Right cardiac atrium (tissue), 5 donors: Measurements from ENCODE around the gene OR10G6. TPM values are rescaled to one million over a fixed set of nuclear protein-coding genes. Genes with fewer than 3 reads are reported as not detected.
"Not testable (repeated sequence)": the region's sequence is repeated elsewhere in the genome, so short reads cannot be mapped to it uniquely, and the experiment has no call there.

ENCODE experiments used
- ATAC-seq, 2 donors: fragments of 200-7000 bp; cut with Tn5 transposase; one replicate each; pipeline versions ENCODE4 v1.8.0 to v1.9.1; 2020; ENCODE audit warnings: moderate library complexity in 2 of 2, mild to moderate bottlenecking in 1 of 2
- DNase-seq, 3 donors: peaks; one replicate each; pipeline ENCODE4 v3.0.0-alpha.2; 2020
- H3K27ac ChIP-seq: one replicate; pipeline ENCODE4 v1.5.1; 2013; ENCODE audit warnings: mild to moderate bottlenecking, low read length, control low read depth, moderate library complexity
- H3K27me3 ChIP-seq: one replicate; pipeline ENCODE4 v1.6.1; 2013; ENCODE audit not compliant: control insufficient read depth, insufficient read depth
- H3K4me1 ChIP-seq: one replicate; pipeline ENCODE4 v1.6.1; 2013; ENCODE audit warnings: low read length; ENCODE audit not compliant: control insufficient read depth, insufficient read depth
- H3K4me3 ChIP-seq: one replicate; pipeline ENCODE4 v1.5.1; 2013; ENCODE audit warnings: low read length, control low read depth
- H3K9me3 ChIP-seq: one replicate; pipeline ENCODE4 v1.6.1; 2013; ENCODE audit warnings: low read length; ENCODE audit not compliant: control insufficient read depth
- WGBS: extraction: QIAGEN DNeasy Blood & Tissue Kit; methylation state at CpG from one replicate; pipeline ENCODE4 v1.1.7; 2013; 5-methylcytosine and 5-hydroxymethylcytosine counted together
- intact Hi-C, 4 donors: fragments of 100-400 bp; cut with DNase I; formaldehyde crosslinking; loops; one replicate each; pipeline versions ENCODE4 v1.11.0 to v1.14.0; 2022 to 2023
- long read RNA-seq, 4 donors: library from polyadenylated mRNA; unstranded; transcript quantifications; one replicate each; pipeline ENCODE4 v2.0.0, GENCODE V29; 2020 to 2021
- polyA plus RNA-seq: library from polyadenylated mRNA; stranded (reverse); fragments of 200-250 nt; gene quantifications from one replicate; pipeline ENCODE4 v1.2.3, GENCODE V29; 2013
- total RNA-seq, 4 donors: library from RNA; stranded (reverse); fragmentation: NEBNext Ultra II Directional; extraction: Animal tissue kit (Norgen Biotek cat#: 25700); gene quantifications; one replicate each; pipeline ENCODE4 v1.2.1, GENCODE V29; 2021
- donor health status: healthy with polysubstance abuse.
- donor health status: DM: no; HTN: yes; CAD: no.
- donor health status: DM: no; HTN: no; CAD: no.
- donor health status: DM: no; HTN: yes; CAD: no; lungs with severe emphysema.
- donor health status: DM: yes; HTN: yes; CAD: no.

The OR10G6 gene, protein sequence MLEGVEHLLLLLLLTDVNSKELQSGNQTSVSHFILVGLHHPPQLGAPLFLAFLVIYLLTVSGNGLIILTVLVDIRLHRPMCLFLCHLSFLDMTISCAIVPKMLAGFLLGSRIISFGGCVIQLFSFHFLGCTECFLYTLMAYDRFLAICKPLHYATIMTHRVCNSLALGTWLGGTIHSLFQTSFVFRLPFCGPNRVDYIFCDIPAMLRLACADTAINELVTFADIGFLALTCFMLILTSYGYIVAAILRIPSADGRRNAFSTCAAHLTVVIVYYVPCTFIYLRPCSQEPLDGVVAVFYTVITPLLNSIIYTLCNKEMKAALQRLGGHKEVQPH
- total RNA-seq = not detected
- polyA plus RNA-seq = not detected
- long read RNA-seq, donor 1 = 0 reads
- long read RNA-seq, donor 2 = 0 reads
- long read RNA-seq, donor 3 = 0 reads
- long read RNA-seq, donor 4 = 0 reads

- Histone ChIP-seq H3K27me3 (no peaks in the 10 kb centered on the region), H3K9me3 (no peaks in the 10 kb centered on the region), H3K4me3 (no peak within 1 kb of the TSS), H3K4me1 (no peaks in the 10 kb centered on the region), H3K27ac (no peak within 1 kb of the TSS)
- WGBS = 61% methylated on average over 1 of the region's 1 CpG
- intact Hi-C loops = no loop called here
- DNase-seq = no peak
- ATAC-seq = no peak
Measured at GRCh38 chr11:123995119-123995518, at the start of gene OR10G6. Gene OR10G6 (minus strand): TSS chr11:123995161. CDS start chr11:123995161, 0 bp downstream.

- no peaks in the 10 kb centered on the region for H3K27me3 ChIP-seq
- no peak overlapping the region for H3K4me3 ChIP-seq
- no peaks in the 10 kb centered on the region for H3K9me3 ChIP-seq
- ATAC-seq = no peak
- no peaks in the 10 kb centered on the region for H3K4me1 ChIP-seq
- intact Hi-C loops = no loop called here
- H3K27ac ChIP-seq = no peak overlapping the region
- 84% methylated on average over 4 of the region's 4 CpGs for WGBS
- no peak for DNase-seq
Measured at GRCh38 chr11:124043420-124043819, 48.5 kb upstream of the OR10G6 start.

GRCh38 chr11:124041254-124041653, 46.3 kb upstream of the OR10G6 start, which contains the start of gene OR10G7:
Gene OR10G7 (minus strand): TSS chr11:124041325. CDS start chr11:124039001, 2,324 bp downstream.
- H3K27ac ChIP-seq = no peak within 1 kb of the TSS
- 15% methylated on average over 1 of the region's 1 CpG for WGBS
- ATAC-seq = no peak
- no peaks in the 10 kb centered on the region for H3K4me1 ChIP-seq
- no peaks in the 10 kb centered on the region for H3K27me3 ChIP-seq
- intact Hi-C loops = no loop called here
- no peak for DNase-seq
- no peak within 1 kb of the TSS for H3K4me3 ChIP-seq
- no peaks in the 10 kb centered on the region for H3K9me3 ChIP-seq

DNA sequence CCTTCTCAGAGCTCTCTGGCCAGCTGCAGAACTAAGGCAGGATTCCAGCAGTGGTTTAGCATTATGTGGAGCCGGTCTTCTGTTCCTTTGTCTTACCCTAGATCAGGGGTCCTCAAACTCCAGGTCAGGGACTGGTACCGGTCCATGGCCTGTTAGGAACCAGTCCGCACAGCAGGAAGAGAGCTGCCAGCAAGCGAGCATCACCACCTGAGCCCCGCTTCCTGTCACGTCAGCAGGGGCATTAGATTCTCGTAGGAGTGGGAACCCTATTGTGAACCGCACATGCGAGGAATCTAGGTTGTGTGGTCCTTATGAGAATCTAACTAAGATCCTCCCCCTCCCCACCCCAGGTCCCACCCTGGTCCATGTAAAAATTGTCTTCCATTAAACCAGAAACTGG, 44.6 kb upstream of the OR10G6 start:
- intact Hi-C loops = no loop called here
- no peaks in the 10 kb centered on the region for H3K27me3 ChIP-seq

DNA sequence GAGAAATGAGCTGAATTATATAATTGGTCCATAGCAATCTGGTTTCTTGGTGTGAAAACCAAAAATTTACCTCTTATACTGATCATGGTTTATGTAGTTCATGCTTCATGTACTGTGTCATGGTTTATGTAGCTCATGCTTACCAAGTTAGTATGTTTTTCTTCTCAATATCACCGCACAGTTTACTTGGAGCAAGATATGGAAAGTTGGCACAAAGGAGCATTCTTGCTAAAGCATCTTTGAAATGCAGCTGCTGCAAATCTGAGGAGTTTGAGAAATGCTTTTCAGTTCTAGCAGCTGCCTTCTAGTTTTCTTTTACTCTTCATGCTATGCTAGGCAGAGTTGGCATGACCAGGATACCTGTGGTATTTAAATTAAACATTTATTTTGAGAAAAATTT, 41.7 kb upstream of the OR10G6 start:
- no peak for ATAC-seq
- intact Hi-C loops = no loop called here
- 52% methylated on average over 1 of the region's 1 CpG for WGBS
- Histone ChIP-seq H3K27me3 (no peaks in the 10 kb centered on the region), H3K4me3 (no peak overlapping the region), H3K4me1 (no peaks in the 10 kb centered on the region), H3K27ac (no peak overlapping the region), H3K9me3 (no peaks in the 10 kb centered on the region)
- DNase-seq = no peak

More for the DNA sequence above, 44.6 kb upstream of the OR10G6 start:
- 83% methylated on average over 9 of the region's 9 CpGs for WGBS
- no peak overlapping the region for H3K4me3 ChIP-seq
- DNase-seq (no peak), ATAC-seq (no peak)
- H3K27ac ChIP-seq = no peak overlapping the region
- H3K4me1 ChIP-seq = no peaks in the 10 kb centered on the region
- H3K9me3 ChIP-seq = no peaks in the 10 kb centered on the region

DNA sequence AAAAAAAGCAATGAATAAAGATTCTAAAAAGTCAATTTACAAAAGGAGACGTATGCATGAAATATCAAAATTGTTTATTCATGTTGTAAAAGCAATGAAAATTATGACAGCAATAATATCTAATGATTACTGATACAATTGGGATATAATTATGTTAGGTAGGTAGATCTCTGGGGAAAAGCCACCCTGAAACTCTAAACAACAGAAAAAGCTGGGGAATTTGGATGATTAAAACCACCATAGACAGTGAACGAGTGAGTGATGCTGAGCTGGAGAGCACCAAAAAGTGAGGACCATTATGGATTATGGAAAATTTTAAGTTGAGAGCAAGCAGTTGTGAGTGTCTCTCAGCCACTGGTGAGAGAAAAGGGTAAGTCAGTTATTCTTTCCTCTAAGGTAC, 31.5 kb upstream of the OR10G6 start, which contains the start of gene OR10G8:
OR10G8 (plus strand) TSS at position 301 of the 400 bp plus-strand sequence. CDS start 2,825 bp downstream, outside the sequence.
- no peaks in the 10 kb centered on the region for H3K9me3 ChIP-seq
- DNase-seq (no peak), ATAC-seq (no peak)
- no peak within 1 kb of the TSS for H3K27ac ChIP-seq
- no peaks in the 10 kb centered on the region for H3K27me3 ChIP-seq
- no peak within 1 kb of the TSS for H3K4me3 ChIP-seq
- H3K4me1 ChIP-seq = no peaks in the 10 kb centered on the region
- 84% methylated on average over 2 of the region's 2 CpGs for WGBS
- intact Hi-C loops = no loop called here

DNA sequence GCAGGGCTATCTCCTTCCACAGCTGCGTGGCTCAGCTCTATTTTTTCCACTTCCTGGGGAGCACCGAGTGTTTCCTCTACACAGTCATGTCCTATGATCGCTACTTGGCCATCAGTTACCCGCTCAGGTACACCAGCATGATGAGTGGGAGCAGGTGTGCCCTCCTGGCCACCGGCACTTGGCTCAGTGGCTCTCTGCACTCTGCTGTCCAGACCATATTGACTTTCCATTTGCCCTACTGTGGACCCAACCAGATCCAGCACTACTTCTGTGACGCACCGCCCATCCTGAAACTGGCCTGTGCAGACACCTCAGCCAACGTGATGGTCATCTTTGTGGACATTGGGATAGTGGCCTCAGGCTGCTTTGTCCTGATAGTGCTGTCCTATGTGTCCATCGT, 20.9 kb upstream of the OR10G6 start:
- H3K4me1 ChIP-seq, intact Hi-C loops, H3K4me3 ChIP-seq, H3K9me3 ChIP-seq, H3K27ac ChIP-seq, H3K27me3 ChIP-seq, DNase-seq: not testable (repeated sequence)
- WGBS = 88% methylated on average over 7 of the region's 9 CpGs
- peak in 1 of 2 donors; percentile 14 for ATAC-seq

- 80% methylated on average over 2 of the region's 2 CpGs for WGBS
Measured at GRCh38 chr11:124012697-124013096, 17.7 kb upstream of the OR10G6 start, which contains the start of gene OR10G4. Gene OR10G4 (plus strand): TSS chr11:124012997. CDS start chr11:124015575, 2,578 bp downstream.

GRCh38 chr11:123979311-123979710, 15.7 kb downstream of the OR10G6 start:
- DNase-seq (no peak), ATAC-seq (no peak)
- no peaks in the 10 kb centered on the region for H3K27me3 ChIP-seq
- H3K9me3 ChIP-seq = no peaks in the 10 kb centered on the region
- intact Hi-C loops = no loop called here
- WGBS = 85% methylated on average over 5 of the region's 5 CpGs
- no peak overlapping the region for H3K4me3 ChIP-seq
- no peaks in the 10 kb centered on the region for H3K4me1 ChIP-seq
- H3K27ac ChIP-seq = no peak overlapping the region

More at GRCh38 chr11:124012697-124013096, 17.7 kb upstream of the OR10G6 start, which contains the start of gene OR10G4:
- DNase-seq (no peak), ATAC-seq (no peak)
- Histone ChIP-seq H3K27ac (no peak within 1 kb of the TSS), H3K27me3 (no peaks in the 10 kb centered on the region), H3K4me3 (no peak within 1 kb of the TSS), H3K4me1 (no peaks in the 10 kb centered on the region), H3K9me3 (no peaks in the 10 kb centered on the region)
- intact Hi-C loops = no loop called here

DNA sequence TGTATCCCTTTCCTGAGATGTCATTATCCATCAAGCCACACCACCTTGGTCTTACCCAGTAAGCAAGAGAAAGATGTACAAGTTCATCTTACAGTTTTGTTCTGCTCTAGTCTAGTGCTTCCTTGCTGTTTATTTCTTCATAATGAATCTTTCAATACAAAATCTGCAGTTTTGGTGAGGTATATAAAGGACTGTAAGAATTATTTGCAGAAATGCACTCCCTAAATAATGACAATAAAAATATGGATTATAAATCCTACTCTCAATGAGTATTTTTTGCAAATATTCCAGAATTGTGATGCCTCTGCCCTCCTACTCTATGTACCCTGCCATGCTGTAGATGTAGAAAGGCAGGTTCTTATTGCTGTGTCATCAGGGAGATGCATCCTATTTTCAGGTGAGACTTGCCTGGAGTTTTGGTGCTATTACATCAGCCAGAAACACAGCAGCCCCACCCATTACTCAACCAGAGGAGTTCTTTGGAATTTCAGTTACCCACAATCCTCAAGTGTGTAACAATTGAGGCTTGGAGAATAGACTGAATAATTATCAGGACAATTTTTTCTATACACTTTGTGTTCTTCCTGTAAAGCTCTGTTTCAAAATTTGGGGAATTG, 17.1 kb downstream of the OR10G6 start, which contains the start of gene OR10S1:
OR10S1 (minus strand) TSS at position 51 of the 617 bp plus-strand sequence. CDS start 117 bp downstream, outside the sequence.
- intact Hi-C loops = no loop called here
- Histone ChIP-seq H3K27ac (no peak within 1 kb of the TSS), H3K9me3 (no peaks in the 10 kb centered on the region), H3K4me1 (no peaks in the 10 kb centered on the region), H3K27me3 (no peaks in the 10 kb centered on the region), H3K4me3 (no peak within 1 kb of the TSS)
- ATAC-seq (no peak), DNase-seq (no peak)
